ENCODE data around the gene KCTD16. TPM values are rescaled to one million over a fixed set of nuclear protein-coding genes. Genes with fewer than 3 reads are reported as not detected.

Gene KCTD16
- total RNA-seq, 1 experiment from 2014 or later: 0.64 TPM

GRCh38 chr5:144463481-144464223, 293.0 kb downstream of the KCTD16 start (continued):
- TF ChIP-seq REST (IDR thresholded peaks at IDR 0.05; ENCODE audit: low read depth): no peak
- TF ChIP-seq MAX (IDR thresholded peaks at IDR 0.05): no peak
- no peak for TF ChIP-seq JUND (IDR thresholded peaks at IDR 0.05)
- TF ChIP-seq EZH2phosphoT487 (IDR thresholded peaks at IDR 0.05; ENCODE audit: borderline replicate concordance): no peak
- TF ChIP-seq RAD21 (IDR thresholded peaks at IDR 0.05; ENCODE audit: low read depth): no peak

GRCh38 chr5:144464306-144464705, 293.6 kb downstream of the KCTD16 start:
- Histone ChIP-seq H3K27ac (ENCODE audit: low read depth, low read length) (no peak overlapping the region), H3K9me3 (ENCODE audit: control insufficient read depth in 1 of 2, insufficient read depth in 1 of 2, low read depth in 1 of 2, low read length in 2 of 2) (no peaks in the 10 kb centered on the region), H3K4me3 (replicated peaks in 1 of 2; ENCODE audit: low read depth in 1 of 2, low read length in 2 of 2) (no peak overlapping the region), H4K20me1 (ENCODE audit: insufficient read depth) (no peaks in the 10 kb centered on the region), H3K36me3 (ENCODE audit: control insufficient read depth in 1 of 2, insufficient read depth in 2 of 2, low read length in 2 of 2) (no peaks in the 10 kb centered on the region), H2AFZ (ENCODE audit: low read depth, low read length, poor library complexity, severe bottlenecking) (no peak overlapping the region), H3K79me2 (ENCODE audit: insufficient read depth, low read length) (no peaks in the 10 kb centered on the region), H3K27me3 (ENCODE audit: insufficient read depth, low read length) (peaks cover 17% of the 10 kb centered on the region), H3K9me2 (ENCODE audit: insufficient read depth) (no peaks in the 10 kb centered on the region), H3K4me1 (ENCODE audit: control insufficient read depth in 1 of 2, insufficient read depth in 2 of 2, low read length in 2 of 2) (no peaks in the 10 kb centered on the region), H3K4me2 (ENCODE audit: low read length) (no peak overlapping the region), H3K9ac (ENCODE audit: low read length) (no peak overlapping the region)
- ChIA-PET CTCF (no interaction called here), RAD21 (ENCODE audit: low non-redundant PET in 1 of 2, low total read pairs in 2 of 2, uncharacterized antibody in 2 of 2, unreplicated experiment in 2 of 2) (no interaction called here), POLR2A (no interaction called here)
- intact Hi-C loops (cut with micrococcal nuclease): no loop called here
- TF ChIP-seq MAX (IDR thresholded peaks at IDR 0.05): no peak
- no peak for TF ChIP-seq RAD21 (IDR thresholded peaks at IDR 0.05; ENCODE audit: low read depth)
- TF ChIP-seq, protein P1, sequence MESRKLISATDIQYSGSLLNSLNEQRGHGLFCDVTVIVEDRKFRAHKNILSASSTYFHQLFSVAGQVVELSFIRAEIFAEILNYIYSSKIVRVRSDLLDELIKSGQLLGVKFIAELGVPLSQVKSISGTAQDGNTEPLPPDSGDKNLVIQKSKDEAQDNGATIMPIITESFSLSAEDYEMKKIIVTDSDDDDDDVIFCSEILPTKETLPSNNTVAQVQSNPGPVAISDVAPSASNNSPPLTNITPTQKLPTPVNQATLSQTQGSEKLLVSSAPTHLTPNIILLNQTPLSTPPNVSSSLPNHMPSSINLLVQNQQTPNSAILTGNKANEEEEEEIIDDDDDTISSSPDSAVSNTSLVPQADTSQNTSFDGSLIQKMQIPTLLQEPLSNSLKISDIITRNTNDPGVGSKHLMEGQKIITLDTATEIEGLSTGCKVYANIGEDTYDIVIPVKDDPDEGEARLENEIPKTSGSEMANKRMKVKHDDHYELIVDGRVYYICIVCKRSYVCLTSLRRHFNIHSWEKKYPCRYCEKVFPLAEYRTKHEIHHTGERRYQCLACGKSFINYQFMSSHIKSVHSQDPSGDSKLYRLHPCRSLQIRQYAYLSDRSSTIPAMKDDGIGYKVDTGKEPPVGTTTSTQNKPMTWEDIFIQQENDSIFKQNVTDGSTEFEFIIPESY (IDR thresholded peaks at IDR 0.05; ENCODE audit: extremely low read depth, insufficient replicate concordance, low read length): no peak
- no peak for TF ChIP-seq EZH2 (IDR thresholded peaks at IDR 0.05)
- TF ChIP-seq CBX3 (IDR thresholded peaks at IDR 0.05; ENCODE audit: low read depth): no peak
- TF ChIP-seq YY1 (IDR thresholded peaks at IDR 0.05; ENCODE audit: extremely low read depth, insufficient replicate concordance, low read depth, low read length): no peak
- TF ChIP-seq POLR2AphosphoS5 (IDR thresholded peaks at IDR 0.05; ENCODE audit: low read depth, low read length): no peak
- TF ChIP-seq CEBPB (IDR thresholded peaks at IDR 0.05; ENCODE audit: low read depth): no peak
- no peak for ATAC-seq
- BruUV-seq (replicated peaks): no TSS peak
- DNase-seq (ENCODE audit: low read depth, low spot score): no peak

Data from HCT116 (cell line).